DND-41 (cell line): ENCODE data around the gene SERINC2.

ENCODE experiments used
- CTCF ChIP-seq: IDR thresholded peaks from 2 replicates; pipeline ENCODE4 v1.5.1; 2012; ENCODE audit warnings: borderline replicate concordance, low read length, moderate library complexity, mild to moderate bottlenecking; ENCODE audit not compliant: poor library complexity, severe bottlenecking; ENCODE audit errors: extremely low read depth
- EZH2 ChIP-seq: IDR thresholded peaks from 3 replicates; pipeline ENCODE4 v1.6.1; 2012; ENCODE audit warnings: borderline replicate concordance, low read depth, mild to moderate bottlenecking, moderate library complexity, low read length, inconsistent platforms; ENCODE audit not compliant: severe bottlenecking

- TF ChIP-seq CTCF (no peak), EZH2 (no peak)
These were observed 22.0 kb downstream of the SERINC2 start for GRCh38 chr1:31434979-31435378.
